ENCODE data around the gene DDX47.

DDX47 gene

GRCh38 chr12:12774791-12775190, 38.4 kb upstream of the DDX47 start:
- Histone ChIP-seq H3K4me3 (ENCODE audit: low read length) (no peak overlapping the region), H3K27me3 (ENCODE audit: control insufficient read depth, low read length) (no peaks in the 10 kb centered on the region), H3K36me3 (ENCODE audit: control insufficient read depth, low read length) (no peaks in the 10 kb centered on the region), H4K20me1 (ENCODE audit: control insufficient read depth, insufficient read depth, low read depth, low read length) (no peaks in the 10 kb centered on the region), H3K79me2 (ENCODE audit: control insufficient read depth, low read length) (no peaks in the 10 kb centered on the region), H3F3A (ENCODE audit: control insufficient read depth, insufficient read depth) (no peaks in the 10 kb centered on the region), H3K27ac (ENCODE audit: low read depth, low read length) (no peak overlapping the region), H3K4me2 (ENCODE audit: low read length) (no peak overlapping the region), H3K4me1 (ENCODE audit: control insufficient read depth, low read length) (0 out of 2 replicates have a peak, but pooled peaks cover 3% of the 10 kb centered on the region), H3K9me3 (ENCODE audit: control insufficient read depth, insufficient read depth, low read length) (no peaks in the 10 kb centered on the region), H3K9me2 (replicated peaks; ENCODE audit: control insufficient read depth, low read length) (no peaks in the 10 kb centered on the region)
- TF ChIP-seq CTCF (IDR thresholded peaks at IDR 0.05; ENCODE audit: low read depth, low read length, poor library complexity, severe bottlenecking) (no peak), EZH2phosphoT487 (IDR thresholded peaks at IDR 0.05; ENCODE audit: borderline replicate concordance, low read length) (no peak)

- Histone ChIP-seq H3K79me2 (ENCODE audit: control insufficient read depth, low read length) (no peaks in the 10 kb centered on the region), H3K36me3 (ENCODE audit: control insufficient read depth, low read length) (no peaks in the 10 kb centered on the region), H3K9me2 (replicated peaks; ENCODE audit: control insufficient read depth, low read length) (no peaks in the 10 kb centered on the region), H3K4me3 (ENCODE audit: low read length) (no peak overlapping the region), H4K20me1 (ENCODE audit: control insufficient read depth, insufficient read depth, low read depth, low read length) (no peaks in the 10 kb centered on the region), H3K27ac (ENCODE audit: low read depth, low read length) (no peak overlapping the region), H3K9me3 (ENCODE audit: control insufficient read depth, insufficient read depth, low read length) (no peaks in the 10 kb centered on the region), H3K27me3 (ENCODE audit: control insufficient read depth, low read length) (no peaks in the 10 kb centered on the region), H3K4me2 (ENCODE audit: low read length) (no peak overlapping the region), H3K4me1 (ENCODE audit: control insufficient read depth, low read length) (0 out of 2 replicates have a peak, but pooled peaks cover 3% of the 10 kb centered on the region), H3F3A (ENCODE audit: control insufficient read depth, insufficient read depth) (no peaks in the 10 kb centered on the region)
- TF ChIP-seq CTCF (IDR thresholded peaks at IDR 0.05; ENCODE audit: low read depth, low read length, poor library complexity, severe bottlenecking) = no peak
- TF ChIP-seq EZH2phosphoT487 (IDR thresholded peaks at IDR 0.05; ENCODE audit: borderline replicate concordance, low read length) = no peak
These were observed 36.9 kb upstream of the DDX47 start for GRCh38 chr12:12776261-12776660.

- TF ChIP-seq CTCF (IDR thresholded peaks at IDR 0.05; ENCODE audit: low read depth, low read length, poor library complexity, severe bottlenecking) (no peak), EZH2phosphoT487 (IDR thresholded peaks at IDR 0.05; ENCODE audit: borderline replicate concordance, low read length) (no peak)
- Histone ChIP-seq H3K4me3 (ENCODE audit: low read length) (no peak overlapping the region), H3K4me2 (ENCODE audit: low read length) (no peak overlapping the region)
These were observed 36.1 kb upstream of the DDX47 start for GRCh38 chr12:12777092-12777491.

More at GRCh38 chr12:12777092-12777491, 36.1 kb upstream of the DDX47 start:
- H3K9me2 ChIP-seq (replicated peaks; ENCODE audit: control insufficient read depth, low read length) = no peaks in the 10 kb centered on the region
- H3K36me3 ChIP-seq (ENCODE audit: control insufficient read depth, low read length) = no peaks in the 10 kb centered on the region
- no peaks in the 10 kb centered on the region for H4K20me1 ChIP-seq (ENCODE audit: control insufficient read depth, insufficient read depth, low read depth, low read length)
- H3K27ac ChIP-seq (ENCODE audit: low read depth, low read length) = no peak overlapping the region
- H3K27me3 ChIP-seq (ENCODE audit: control insufficient read depth, low read length) = no peaks in the 10 kb centered on the region
- no peaks in the 10 kb centered on the region for H3K79me2 ChIP-seq (ENCODE audit: control insufficient read depth, low read length)
- no peaks in the 10 kb centered on the region for H3F3A ChIP-seq (ENCODE audit: control insufficient read depth, insufficient read depth)
- 0 out of 2 replicates have a peak, but pooled peaks cover 3% of the 10 kb centered on the region for H3K4me1 ChIP-seq (ENCODE audit: control insufficient read depth, low read length)
- no peaks in the 10 kb centered on the region for H3K9me3 ChIP-seq (ENCODE audit: control insufficient read depth, insufficient read depth, low read length)
